Kidney (tissue), 14 donors: ENCODE measurements around the gene PKNOX2. TPM values are rescaled to one million over a fixed set of nuclear protein-coding genes. Genes with fewer than 3 reads are reported as not detected.

Experiments used
- DNase-seq, 5 donors: peaks; one replicate each; pipeline ENCODE4 v3.0.0-alpha.2; 2013 to 2020
- FAIRE-seq: peaks from 2 replicates; lab custom pipeline; 2012; peaks lifted over from hg19 to GRCh38; lab: Jason Lieb, UNC
- H3K27ac ChIP-seq, 2 donors: one replicate each; pipeline ENCODE4 v1.7.0; 2013; ENCODE audit warnings: low read depth in 2 of 2, low read length in 2 of 2, inconsistent platforms in 1 of 2
- H3K27me3 ChIP-seq: one replicate; pipeline ENCODE4 v1.7.1; 2013; ENCODE audit warnings: low read length, inconsistent platforms; ENCODE audit not compliant: control insufficient read depth, insufficient read depth
- H3K36me3 ChIP-seq, 3 donors: one replicate each; pipeline versions ENCODE4 v1.7.0 to v1.7.1; 2013; ENCODE audit warnings: low read length in 3 of 3, control low read depth in 1 of 3, inconsistent platforms in 1 of 3; ENCODE audit not compliant: insufficient read depth in 3 of 3, control insufficient read depth in 2 of 3
- H3K4me1 ChIP-seq, 3 donors: one replicate each; pipeline versions ENCODE4 v1.7.0 to v1.7.1; 2013; ENCODE audit warnings: low read length in 3 of 3, inconsistent platforms in 1 of 3, low read depth in 1 of 3; ENCODE audit not compliant: control insufficient read depth in 2 of 3, insufficient read depth in 2 of 3
- H3K4me3 ChIP-seq, 3 donors: one replicate each; pipeline versions ENCODE4 v1.7.0 to v1.8.1; 2013; ENCODE audit warnings: low read length in 3 of 3, control low read depth in 1 of 3, inconsistent platforms in 1 of 3
- H3K9ac ChIP-seq, 3 donors: one replicate each; pipeline versions ENCODE4 v1.7.0 to v1.7.1; 2013; ENCODE audit warnings: low read length in 3 of 3, control low read depth in 1 of 3, inconsistent platforms in 1 of 3
- H3K9me3 ChIP-seq, 3 donors: one replicate each; pipeline versions ENCODE4 v1.7.0 to v1.7.1; 2013; ENCODE audit warnings: low read length in 3 of 3, control low read depth in 1 of 3, inconsistent platforms in 1 of 3; ENCODE audit not compliant: control insufficient read depth in 2 of 3, insufficient read depth in 1 of 3
- intact Hi-C: fragments of 100-400 bp; cut with DNase I; formaldehyde crosslinking; loops from one replicate; pipeline ENCODE4 v1.11.1; 2022
- polyA plus RNA-seq: library from polyadenylated mRNA; stranded (reverse); fragments of 350-450 nt; fragmentation: Illumina TruSeq; extraction: RNeasy Lipid Tissue Mini Kit (QIAGEN cat#74804); gene quantifications from one replicate; pipeline ENCODE4 v1.2.3, GENCODE V29; 2014; ENCODE audit warnings: low read depth, low replicate concordance; ENCODE audit not compliant: insufficient read depth
- total RNA-seq: library from RNA; stranded (reverse); fragmentation: NEBNext Ultra II Directional; extraction: Animal tissue kit (Norgen Biotek cat#: 25700); gene quantifications from one replicate; pipeline ENCODE4 v1.2.1, GENCODE V29; 2021
- TF ChIP-seq, protein P1 (sequence below): IDR thresholded peaks from 3 replicates; pipeline ENCODE4 v1.5.1; 2012; ENCODE audit warnings: mild to moderate bottlenecking, moderate library complexity, borderline replicate concordance; ENCODE audit not compliant: insufficient read depth; ENCODE audit errors: extremely low read depth
- donor health status: control.
- donor health status: control.
- donor health status: control.
- donor health status: control.
- donor health status: control.
- donor health status: DM: yes; HTN: yes; CAD: no.
- donor health status: Normal renal cell carcinoma (clear cell type).

PKNOX2 gene
- total and polyA plus RNA-seq, 2 donors from 2014 or later = 1.5 to 6.0 TPM

- Histone ChIP-seq H3K27ac (no peak overlapping the region), H3K9ac (no peak overlapping the region), H3K4me3 (no peak overlapping the region), H3K36me3 (peaks cover 0 to 3% (median 0%) of the 10 kb centered on the region in 3 donors), H3K4me1 (peaks cover 0 to 15% (median 0%) of the 10 kb centered on the region in 3 donors), H3K9me3 (peaks cover 0 to 7% (median 0%) of the 10 kb centered on the region in 3 donors), H3K27me3 (peaks cover 2% of the 10 kb centered on the region)
- FAIRE-seq (no peak), DNase-seq (no peak)
- intact Hi-C loops = no loop called here
- TF ChIP-seq, protein P1, sequence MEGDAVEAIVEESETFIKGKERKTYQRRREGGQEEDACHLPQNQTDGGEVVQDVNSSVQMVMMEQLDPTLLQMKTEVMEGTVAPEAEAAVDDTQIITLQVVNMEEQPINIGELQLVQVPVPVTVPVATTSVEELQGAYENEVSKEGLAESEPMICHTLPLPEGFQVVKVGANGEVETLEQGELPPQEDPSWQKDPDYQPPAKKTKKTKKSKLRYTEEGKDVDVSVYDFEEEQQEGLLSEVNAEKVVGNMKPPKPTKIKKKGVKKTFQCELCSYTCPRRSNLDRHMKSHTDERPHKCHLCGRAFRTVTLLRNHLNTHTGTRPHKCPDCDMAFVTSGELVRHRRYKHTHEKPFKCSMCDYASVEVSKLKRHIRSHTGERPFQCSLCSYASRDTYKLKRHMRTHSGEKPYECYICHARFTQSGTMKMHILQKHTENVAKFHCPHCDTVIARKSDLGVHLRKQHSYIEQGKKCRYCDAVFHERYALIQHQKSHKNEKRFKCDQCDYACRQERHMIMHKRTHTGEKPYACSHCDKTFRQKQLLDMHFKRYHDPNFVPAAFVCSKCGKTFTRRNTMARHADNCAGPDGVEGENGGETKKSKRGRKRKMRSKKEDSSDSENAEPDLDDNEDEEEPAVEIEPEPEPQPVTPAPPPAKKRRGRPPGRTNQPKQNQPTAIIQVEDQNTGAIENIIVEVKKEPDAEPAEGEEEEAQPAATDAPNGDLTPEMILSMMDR = no peak
Measured at GRCh38 chr11:125156346-125157117, 8.0 kb upstream of the PKNOX2 start.

GRCh38 chr11:125157118-125157733 is 7.3 kb upstream of the PKNOX2 start:
- H3K4me3 ChIP-seq = no peak overlapping the region
- H3K4me1 ChIP-seq = peaks cover 0 to 15% (median 0%) of the 10 kb centered on the region in 3 donors
- TF ChIP-seq, protein P1 = no peak
- FAIRE-seq (no peak), DNase-seq (no peak)
- H3K9me3 ChIP-seq = peaks cover 0 to 7% (median 0%) of the 10 kb centered on the region in 3 donors
- H3K9ac ChIP-seq = no peak overlapping the region
- intact Hi-C loops = no loop called here
- peaks cover 2% of the 10 kb centered on the region for H3K27me3 ChIP-seq
- H3K36me3 ChIP-seq = peaks cover 0 to 3% (median 0%) of the 10 kb centered on the region in 3 donors
- no peak overlapping the region for H3K27ac ChIP-seq

DNA sequence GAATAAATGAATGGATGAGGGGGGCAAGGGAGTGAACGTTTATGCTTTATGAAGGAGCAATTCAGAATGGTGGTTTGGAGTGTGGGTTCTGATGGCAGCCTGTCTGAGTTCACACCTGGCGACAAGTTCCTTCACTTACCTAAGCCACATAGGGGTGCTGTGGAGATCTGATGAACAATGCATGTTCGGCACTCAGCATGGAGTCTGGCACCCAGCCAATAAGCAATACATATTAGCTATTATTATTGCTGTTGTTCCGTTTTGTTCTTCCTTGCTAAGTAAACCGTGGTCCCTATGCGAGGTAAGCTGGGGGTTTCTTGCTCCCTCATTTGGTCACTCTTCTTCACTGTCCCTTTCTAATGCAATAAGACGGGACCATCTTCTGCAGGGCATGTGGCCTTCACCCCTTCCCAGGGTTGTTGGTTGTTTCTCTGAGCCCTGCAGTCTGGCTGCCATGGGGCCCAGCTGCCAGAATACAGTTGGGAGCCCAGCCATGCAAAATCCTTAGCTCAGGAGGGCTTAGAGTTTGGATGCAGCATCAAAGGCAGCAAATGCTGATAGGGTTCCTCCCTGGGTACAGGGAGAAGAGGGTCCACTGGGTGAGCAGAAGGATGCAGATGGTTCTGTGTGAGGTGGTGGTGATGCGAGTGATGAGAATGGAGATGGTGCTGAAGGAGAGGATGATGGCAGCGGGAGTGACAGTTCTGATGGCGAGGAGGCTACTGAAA is 6.4 kb upstream of the PKNOX2 start:
- no peak for FAIRE-seq
- intact Hi-C loops = no loop called here

More for the DNA sequence above, 6.4 kb upstream of the PKNOX2 start:
- Histone ChIP-seq H3K4me1 (peaks cover 0 to 15% (median 0%) of the 10 kb centered on the region in 3 donors), H3K27ac (no peak overlapping the region), H3K9ac (no peak overlapping the region), H3K36me3 (peaks cover 0 to 3% (median 0%) of the 10 kb centered on the region in 3 donors), H3K9me3 (peaks cover 0 to 7% (median 0%) of the 10 kb centered on the region in 3 donors), H3K4me3 (no peak overlapping the region), H3K27me3 (peaks cover 2% of the 10 kb centered on the region)
- TF ChIP-seq, protein P1 = no peak
- peak in 1 of 5 donors; percentile 13 for DNase-seq
